NT2/D1 (cell line): ENCODE results near the gene ETDC.

ENCODE experiments used
- DNase-seq: peaks from one replicate; pipeline ENCODE4 v3.0.0-alpha.2; 2011; ENCODE audit warnings: low read depth, low spot score
- H3K27me3 ChIP-seq: 2 replicates; pipeline ENCODE4 v1.6.0; 2011; ENCODE audit warnings: mild to moderate bottlenecking; ENCODE audit not compliant: insufficient read length, insufficient read depth
- H3K36me3 ChIP-seq: 2 replicates; pipeline ENCODE4 v1.6.1; 2011; ENCODE audit warnings: mild to moderate bottlenecking, low read length, mixed read lengths; ENCODE audit not compliant: insufficient read depth, insufficient read length
- H3K4me1 ChIP-seq: 2 replicates; pipeline ENCODE4 v1.5.1; 2011; ENCODE audit not compliant: insufficient read depth, insufficient read length
- H3K4me3 ChIP-seq: 2 replicates; pipeline ENCODE4 v1.5.1; 2011; ENCODE audit warnings: low read depth; ENCODE audit not compliant: insufficient read length
- H3K9ac ChIP-seq: 2 replicates; pipeline ENCODE4 v1.6.0; 2011; ENCODE audit warnings: low read depth; ENCODE audit not compliant: insufficient read length
- H3K9me3 ChIP-seq: 2 replicates; pipeline ENCODE4 v1.5.1; 2011; ENCODE audit warnings: mild to moderate bottlenecking, low read length; ENCODE audit not compliant: insufficient read depth
- SUZ12 ChIP-seq: IDR thresholded peaks from 2 replicates; pipeline ENCODE4 v1.6.1; 2011; ENCODE audit not compliant: insufficient read length, insufficient read depth; ENCODE audit errors: extremely low read depth
- YY1 ChIP-seq: IDR thresholded peaks from 2 replicates; pipeline ENCODE4 v1.6.1; 2011; ENCODE audit not compliant: insufficient read length, insufficient read depth
- ZNF274 ChIP-seq: IDR thresholded peaks from 2 replicates; pipeline ENCODE4 v1.6.1; 2011; ENCODE audit warnings: mild to moderate bottlenecking, low read depth, low read length

ETDC gene

DNA sequence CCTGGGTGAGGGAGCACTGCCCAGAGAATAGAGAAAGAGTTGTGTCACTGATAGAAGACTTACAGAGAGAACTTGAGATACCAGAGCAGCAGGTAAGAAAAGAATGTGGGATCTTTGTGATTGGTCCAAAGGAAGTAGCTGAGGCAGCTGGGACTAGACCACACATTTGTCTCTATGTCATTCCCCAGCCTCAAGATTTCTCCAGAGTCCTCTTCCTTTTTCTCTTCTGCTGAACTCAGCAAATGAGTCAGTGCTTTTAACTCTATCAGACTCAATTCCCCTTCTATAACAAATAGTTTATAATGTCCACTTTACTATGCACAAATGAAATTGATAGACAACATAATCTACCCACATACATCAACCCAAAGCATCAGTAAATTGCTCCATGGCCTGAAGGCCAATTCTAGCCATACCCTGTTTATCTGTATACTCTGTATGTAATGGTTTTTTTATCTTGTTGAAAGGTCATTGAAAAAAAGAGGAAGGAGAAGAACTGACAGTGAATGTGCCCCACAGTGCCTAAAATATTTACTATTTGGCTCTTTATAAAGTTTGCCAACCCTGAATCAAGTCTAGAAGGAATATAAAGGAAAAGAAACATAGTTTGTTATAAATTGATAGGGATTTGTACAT is 38.2 kb downstream of the ETDC start:
- no peak for DNase-seq
- Histone ChIP-seq H3K27me3 (no peaks in the 10 kb centered on the region), H3K9ac (no peak overlapping the region), H3K36me3 (peaks cover 14% of the 10 kb centered on the region), H3K4me3 (no peak overlapping the region), H3K4me1 (no peaks in the 10 kb centered on the region), H3K9me3 (no peaks in the 10 kb centered on the region)
- TF ChIP-seq ZNF274 (no peak), SUZ12 (no peak), YY1 (no peak)

DNA sequence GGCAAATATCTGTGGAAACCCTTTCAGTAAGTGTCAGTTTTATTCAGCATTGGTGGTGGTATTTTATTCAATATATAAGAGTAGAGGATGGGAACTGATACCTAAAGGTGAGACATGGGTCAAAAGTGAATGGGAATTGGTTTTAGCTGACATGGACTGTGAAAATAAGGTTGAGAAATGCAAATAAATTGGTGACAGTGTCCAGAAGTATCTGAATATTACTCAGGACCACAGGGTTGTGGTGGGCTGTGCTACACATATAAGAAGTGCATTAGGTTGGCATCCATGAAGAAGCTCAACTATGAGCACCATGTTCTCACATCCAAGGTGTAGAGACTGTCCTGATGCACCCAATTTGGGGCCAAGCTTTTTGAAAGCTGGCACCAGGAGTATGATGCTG is 45.0 kb downstream of the ETDC start:
- H3K27me3 ChIP-seq, result no peaks in the 10 kb centered on the region
- no peaks in the 10 kb centered on the region for H3K4me1 ChIP-seq
- peaks cover 5% of the 10 kb centered on the region for H3K36me3 ChIP-seq
- no peak overlapping the region for H3K9ac ChIP-seq
- no peak for DNase-seq
- no peaks in the 10 kb centered on the region for H3K9me3 ChIP-seq
- no peak for TF ChIP-seq YY1
- no peak for TF ChIP-seq ZNF274
- no peak for TF ChIP-seq SUZ12
- H3K4me3 ChIP-seq, result no peak overlapping the region
